GM20431 (cell line): Measurements from ENCODE around the gene SND1.
"Not testable (repeated sequence)": the region's sequence is repeated elsewhere in the genome, so short reads cannot be mapped to it uniquely, and the experiment has no call there.

ENCODE experiments used
- in situ Hi-C: fragments of 300-500 bp; cut with MseI, MboI; formaldehyde crosslinking; loops from one replicate; pipeline ENCODE4 v1.15.0; 2020; ENCODE audit warnings: low sequenced_read_pairs; ENCODE audit not compliant: unreplicated experiment

Gene SND1

GRCh38 chr7:127896659-127897058 is 244.7 kb downstream of the SND1 start:
- in situ Hi-C loops, result no loop called here

GRCh38 chr7:127897704-127898454 is 245.9 kb downstream of the SND1 start:
- in situ Hi-C loops, result no loop called here

DNA sequence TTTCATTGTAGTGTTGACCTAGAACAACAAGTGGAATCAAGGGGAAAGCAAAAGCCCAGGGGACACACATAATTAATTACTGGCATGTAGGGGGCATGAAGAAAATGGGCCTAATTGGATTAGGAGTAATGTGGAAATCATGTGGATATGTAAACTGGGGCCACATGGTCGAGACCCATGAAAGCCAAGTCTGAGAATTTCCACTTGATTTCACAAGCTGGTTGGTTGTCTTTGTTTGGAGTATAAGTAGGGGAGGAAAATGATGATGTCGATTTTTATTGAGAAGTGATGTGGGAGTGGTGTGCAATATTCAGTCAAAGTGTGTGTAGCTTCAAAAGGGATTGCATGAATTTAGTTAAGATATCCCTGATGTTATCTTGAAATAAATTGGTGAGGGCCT is 247.4 kb downstream of the SND1 start:
- in situ Hi-C loops, result no loop called here

DNA sequence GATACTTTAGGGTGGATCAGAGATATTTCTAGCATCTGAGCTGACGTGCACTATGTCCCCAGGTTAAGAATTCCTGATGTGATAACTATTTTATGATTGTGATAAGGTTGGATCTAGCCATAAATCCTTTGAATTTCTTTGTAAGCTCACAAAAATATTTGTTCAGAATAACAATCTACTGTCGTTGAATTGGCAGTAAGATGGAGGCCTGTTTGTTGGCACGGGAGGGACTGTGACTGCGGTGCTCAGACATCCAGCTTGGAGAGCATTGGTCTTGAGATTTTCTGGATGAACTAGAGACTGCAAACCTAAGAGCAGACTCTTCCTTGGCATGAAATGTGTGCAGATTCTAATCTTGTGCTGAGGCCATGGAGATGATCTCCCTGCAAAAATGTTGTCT is 248.1 kb downstream of the SND1 start:
- in situ Hi-C loops, result no loop called here

GRCh38 chr7:127900732-127901685 is 249.0 kb downstream of the SND1 start:
- in situ Hi-C loops, result no loop called here

- in situ Hi-C loops, result no loop called here
Observed at GRCh38 chr7:127901895-127902703, 250.1 kb downstream of the SND1 start.

- in situ Hi-C loops, result not testable (repeated sequence)
Observed at GRCh38 chr7:127902753-127903152, 250.8 kb downstream of the SND1 start.

GRCh38 chr7:127903892-127904669 is 252.1 kb downstream of the SND1 start:
- in situ Hi-C loops, result no loop called here

GRCh38 chr7:127904670-127904985 is 252.6 kb downstream of the SND1 start:
- in situ Hi-C loops, result no loop called here

DNA sequence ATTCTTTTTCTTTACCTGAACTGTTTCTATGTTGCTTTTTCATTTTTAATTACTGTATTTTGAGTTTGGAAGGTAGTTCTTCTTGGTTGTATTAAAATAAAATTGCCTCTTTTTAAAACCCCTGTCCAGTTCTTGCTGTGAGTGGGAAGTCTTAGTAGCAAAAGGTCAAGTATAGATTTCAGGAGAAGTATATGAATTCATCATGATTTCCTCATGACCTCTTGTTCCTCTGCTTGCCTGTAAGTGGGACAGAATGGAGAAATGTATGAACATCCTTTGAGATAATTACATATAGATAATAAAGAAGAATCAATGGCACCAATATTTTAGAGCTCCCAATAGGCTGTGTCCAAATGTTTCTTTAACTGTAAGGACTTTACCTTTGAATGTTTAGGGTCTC is 253.0 kb downstream of the SND1 start:
- in situ Hi-C loops, result no loop called here

DNA sequence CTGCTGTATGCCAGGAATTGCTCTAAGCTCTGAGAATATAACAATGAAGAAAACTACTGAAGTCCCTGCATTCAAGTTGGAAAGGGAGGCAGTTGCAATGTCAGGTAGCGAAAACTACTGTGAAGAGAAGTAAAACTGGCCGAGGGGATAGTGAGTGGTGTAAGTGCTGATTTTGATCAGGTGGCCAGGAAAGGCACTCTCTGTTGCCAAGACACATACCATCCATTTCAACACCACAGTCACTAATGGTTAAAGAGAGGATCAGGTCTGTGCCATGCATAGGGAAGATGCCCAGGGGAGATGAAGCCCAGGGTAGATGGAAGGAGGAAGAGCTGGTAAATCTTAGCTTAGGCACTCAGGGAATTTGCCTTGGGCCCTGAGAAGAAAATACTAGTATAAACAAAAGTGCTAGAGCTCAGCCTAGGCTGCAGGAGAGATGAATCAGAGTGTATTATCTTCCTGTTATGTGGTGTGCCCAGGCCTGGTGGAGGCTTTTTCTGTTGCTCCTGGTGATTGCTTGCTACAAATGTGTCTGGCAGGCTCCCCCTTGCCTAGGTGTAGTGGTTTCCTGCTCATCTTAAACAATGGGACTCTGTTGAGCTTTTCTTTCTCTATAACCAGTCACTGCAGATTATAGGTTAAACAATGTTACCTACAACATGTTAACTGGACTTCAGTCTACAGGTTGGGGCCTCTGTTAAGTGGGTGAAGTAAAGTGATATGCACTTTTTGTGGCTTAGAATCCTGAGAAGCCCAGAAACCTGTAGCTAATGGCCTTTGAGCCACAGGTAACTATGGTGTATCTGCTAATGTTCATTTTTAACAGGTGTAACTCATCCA is 253.7 kb downstream of the SND1 start:
- in situ Hi-C loops, result no loop called here

- in situ Hi-C loops, result no loop called here
Observed at GRCh38 chr7:127907110-127908040, 255.4 kb downstream of the SND1 start.

DNA sequence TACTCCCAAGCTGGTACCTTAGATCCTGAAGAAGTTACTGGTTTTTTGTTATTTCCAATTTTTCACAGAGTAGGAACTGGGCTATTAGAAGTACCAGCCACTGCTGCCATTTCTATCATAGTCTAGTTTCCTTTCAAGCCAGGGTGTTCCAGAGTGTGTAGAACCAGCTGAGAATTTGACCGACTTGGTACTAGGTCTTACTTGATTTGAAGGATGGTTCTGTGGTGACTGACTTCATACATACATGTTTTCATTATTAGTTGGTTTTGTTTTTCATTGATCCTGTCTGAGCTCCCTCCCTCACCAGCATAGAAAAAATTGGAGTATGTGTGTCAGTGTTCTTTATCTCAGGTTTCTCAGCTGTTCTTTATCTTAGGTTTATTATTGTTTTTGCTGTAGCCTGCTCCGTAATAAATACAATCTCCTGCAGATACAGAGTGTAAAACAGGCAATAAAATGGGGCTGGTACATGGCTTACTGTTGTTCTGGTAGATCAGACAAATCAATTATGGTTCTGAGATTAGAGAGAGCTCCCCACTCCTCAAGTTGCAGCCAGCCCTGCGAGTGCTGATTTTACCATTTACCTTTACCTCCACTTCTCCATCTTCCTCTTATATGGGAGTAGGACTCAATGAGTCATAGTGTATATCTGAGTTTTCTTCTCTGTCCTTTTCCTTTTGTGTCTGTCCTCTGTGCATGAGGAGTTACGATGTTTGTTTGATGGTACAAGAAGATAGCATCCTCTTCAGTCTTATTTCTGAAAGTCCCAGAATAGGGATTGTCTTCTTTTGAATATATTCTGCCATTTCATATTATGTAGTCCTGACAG is 256.6 kb downstream of the SND1 start:
- in situ Hi-C loops, result no loop called here

DNA sequence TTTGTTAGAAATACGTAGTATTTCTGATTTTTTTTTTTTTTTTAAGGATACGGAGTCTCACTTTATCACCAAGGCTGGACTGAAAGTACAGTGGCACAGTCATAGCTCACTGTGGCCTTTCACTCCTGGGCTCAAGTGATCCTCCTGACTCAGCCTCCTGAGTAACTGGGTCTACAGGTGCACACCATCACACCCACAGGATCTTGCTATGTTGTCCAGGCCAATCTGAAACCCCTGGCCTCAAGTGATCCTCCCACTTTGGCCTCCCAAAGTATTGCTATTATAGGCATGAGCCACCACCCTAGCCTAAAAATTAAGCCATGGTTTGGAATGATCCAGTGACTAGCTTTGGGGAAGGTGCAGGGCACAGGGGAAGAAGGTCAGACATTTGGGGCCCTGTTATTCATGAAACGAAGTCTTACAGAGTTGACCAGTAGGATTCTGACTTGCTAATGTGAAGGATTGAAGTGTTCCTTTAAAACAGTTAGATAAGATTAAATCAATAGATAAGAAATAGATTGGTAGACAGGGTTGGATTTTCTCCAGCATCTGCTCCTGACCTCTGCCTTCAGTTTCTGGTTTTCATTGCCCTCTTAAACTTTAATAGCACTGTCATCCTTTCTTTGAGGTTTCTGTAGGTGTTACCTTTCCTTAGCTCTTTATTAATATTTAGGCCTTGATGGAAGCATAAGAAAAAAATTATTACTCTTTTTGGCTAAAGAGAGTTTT is 257.6 kb downstream of the SND1 start:
- in situ Hi-C loops, result no loop called here

- in situ Hi-C loops, result no loop called here
Observed at GRCh38 chr7:127910670-127911069, 258.7 kb downstream of the SND1 start.

DNA sequence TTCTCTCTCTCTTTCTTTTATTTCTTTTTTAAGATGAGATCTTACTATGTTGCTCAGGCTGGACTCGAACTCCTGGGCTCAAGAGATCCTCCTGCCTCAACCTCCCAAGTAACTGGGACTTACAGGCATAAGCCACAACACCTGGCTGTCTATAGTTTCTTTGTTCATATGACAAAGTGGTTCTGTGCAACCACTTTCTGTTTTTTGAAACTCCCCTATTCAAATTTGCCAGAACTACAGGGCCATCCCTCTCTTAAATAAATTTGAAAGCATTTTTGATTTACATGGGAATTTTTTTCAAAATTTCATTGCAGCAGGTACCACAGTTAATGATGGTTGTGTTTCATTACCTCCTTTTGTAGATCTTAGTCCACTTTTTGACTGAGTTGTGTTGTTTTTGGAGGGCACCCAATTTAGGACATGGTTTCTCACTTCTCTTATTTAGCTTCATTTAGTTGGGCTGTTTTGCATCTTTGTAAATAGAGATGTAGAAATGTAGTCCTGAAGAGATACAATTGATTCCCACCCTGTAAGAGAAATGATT is 260.0 kb downstream of the SND1 start:
- in situ Hi-C loops, result no loop called here
